NCI-H460 (cell line): ENCODE data around the gene AKR1C4. TPM values are rescaled to one million over a fixed set of nuclear protein-coding genes. Genes with fewer than 3 reads are reported as not detected.
"Not testable (repeated sequence)": the region's sequence is repeated elsewhere in the genome, so short reads cannot be mapped to it uniquely, and the experiment has no call there.

ENCODE experiments used
- DNase-seq: peaks from one replicate; pipeline ENCODE4 v3.0.0-alpha.2; 2016; ENCODE audit warnings: low read depth; ENCODE audit errors: extremely low read depth
- total RNA-seq: library from RNA; depleted of rRNA; stranded (reverse); fragments of >200 nt; shearing (Covaris generic); gene quantifications from 2 replicates; pipeline ENCODE4 v1.2.3, GENCODE V29; 2014

AKR1C4 gene
- total RNA-seq, 1 experiment from 2014 or later: not detected

- DNase-seq: no peak
Observed at GRCh38 chr10:5199398-5199797, 2.8 kb downstream of the AKR1C4 start.

GRCh38 chr10:5206799-5207198, 10.2 kb downstream of the AKR1C4 start:
- DNase-seq: no peak

- DNase-seq: not testable (repeated sequence)
Observed at GRCh38 chr10:5209776-5210175, 13.1 kb downstream of the AKR1C4 start.

- DNase-seq: not testable (repeated sequence)
Observed at GRCh38 chr10:5210261-5210660, 13.6 kb downstream of the AKR1C4 start.

DNA sequence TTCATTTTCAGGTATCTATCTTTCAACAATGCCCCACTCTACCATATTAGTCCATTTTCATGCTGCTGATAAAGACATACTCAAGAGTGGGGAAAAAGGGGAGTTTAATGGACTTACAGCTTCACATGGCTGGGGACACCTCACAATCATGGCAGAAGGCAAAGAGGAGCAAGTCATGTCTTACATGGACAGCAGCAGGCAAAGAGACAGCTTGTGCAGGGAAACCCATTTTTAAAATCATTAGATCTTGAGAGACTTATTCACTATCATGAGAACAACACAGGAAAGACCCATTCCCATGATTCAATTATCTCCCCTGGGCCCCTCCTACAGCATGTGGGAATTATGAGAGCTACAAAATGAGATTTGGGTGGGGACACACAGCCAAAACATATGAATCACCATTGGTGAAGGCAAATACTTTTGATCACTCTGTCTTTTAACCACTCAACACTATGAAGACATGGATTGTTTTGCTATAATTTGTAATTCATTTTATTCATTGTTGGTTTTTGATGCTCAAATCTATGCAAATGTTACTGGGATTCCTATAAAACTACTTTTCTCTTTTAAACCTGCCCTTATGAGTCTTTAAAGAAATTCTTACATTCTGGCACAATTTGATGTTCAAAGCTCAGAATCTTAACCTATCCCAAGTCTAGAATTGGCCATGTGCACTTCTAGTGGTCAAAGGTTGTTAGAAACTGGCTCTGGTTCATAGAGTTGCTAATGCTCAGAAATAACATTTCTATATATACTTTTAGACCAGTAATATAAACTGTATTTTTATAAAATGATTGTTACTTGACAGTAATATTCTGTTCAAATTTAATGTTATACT, 15.3 kb downstream of the AKR1C4 start:
- DNase-seq: no peak

DNA sequence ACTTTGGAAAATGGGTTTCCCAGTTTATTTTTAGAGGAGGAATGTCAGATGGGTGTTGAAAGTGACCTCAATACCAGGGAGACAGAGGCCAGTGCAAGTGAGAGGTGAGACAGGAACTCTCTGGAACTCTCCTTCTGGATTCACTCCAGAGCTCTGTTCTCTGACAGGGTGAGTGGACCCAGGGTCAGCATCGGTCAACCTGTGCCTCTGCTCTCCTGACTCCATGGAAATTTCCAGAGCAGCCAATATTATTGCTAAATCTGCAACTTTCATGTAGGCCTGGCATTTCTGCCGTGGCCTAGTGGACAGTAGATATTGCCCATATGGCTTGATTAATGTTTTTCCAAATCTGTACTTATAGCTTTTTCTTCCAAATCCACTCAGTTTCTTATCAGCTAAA, 20.2 kb downstream of the AKR1C4 start:
- DNase-seq: no peak

GRCh38 chr10:5219262-5219661, 22.6 kb downstream of the AKR1C4 start:
- DNase-seq: no peak

DNA sequence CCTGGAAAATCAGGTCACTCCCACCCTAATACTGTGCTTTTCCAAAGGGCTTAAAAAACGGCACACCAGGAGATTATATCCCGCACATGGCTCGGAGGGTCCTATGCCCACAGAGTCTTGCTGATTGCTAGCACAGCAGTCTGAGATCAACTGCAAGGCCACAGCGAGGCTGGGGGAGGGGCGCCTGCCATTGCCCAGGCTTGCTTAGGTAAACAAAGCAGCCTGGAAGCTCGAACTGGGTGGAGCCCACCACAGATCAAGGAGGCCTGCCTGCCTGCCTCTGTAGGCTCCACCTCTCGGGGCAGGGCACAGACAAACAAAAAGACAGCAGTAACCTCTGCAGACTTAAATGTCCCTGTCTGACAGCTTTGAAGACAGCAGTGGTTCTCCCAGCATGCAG, 26.3 kb downstream of the AKR1C4 start:
- DNase-seq: not testable (repeated sequence)

DNA sequence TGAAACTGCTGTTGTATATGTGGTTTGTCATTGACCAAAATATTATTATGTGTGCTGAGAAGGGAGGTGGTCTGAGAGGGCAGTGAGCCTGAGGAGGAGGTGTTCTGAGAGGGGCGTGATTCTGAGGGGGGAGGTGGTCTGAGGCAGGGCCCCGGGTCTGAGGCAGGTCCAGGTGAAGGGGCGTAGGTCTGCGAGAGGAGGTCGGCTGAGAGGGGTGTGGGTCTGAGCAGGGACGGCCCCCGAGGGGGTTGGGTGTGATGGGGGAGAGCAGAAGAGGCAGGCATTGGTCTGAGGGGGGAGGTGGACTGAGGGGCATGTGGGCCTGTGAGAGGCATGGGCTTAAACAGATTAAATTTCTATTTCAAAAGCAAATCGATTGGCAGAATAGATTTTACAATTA, 32.4 kb downstream of the AKR1C4 start:
- DNase-seq: no peak

DNA sequence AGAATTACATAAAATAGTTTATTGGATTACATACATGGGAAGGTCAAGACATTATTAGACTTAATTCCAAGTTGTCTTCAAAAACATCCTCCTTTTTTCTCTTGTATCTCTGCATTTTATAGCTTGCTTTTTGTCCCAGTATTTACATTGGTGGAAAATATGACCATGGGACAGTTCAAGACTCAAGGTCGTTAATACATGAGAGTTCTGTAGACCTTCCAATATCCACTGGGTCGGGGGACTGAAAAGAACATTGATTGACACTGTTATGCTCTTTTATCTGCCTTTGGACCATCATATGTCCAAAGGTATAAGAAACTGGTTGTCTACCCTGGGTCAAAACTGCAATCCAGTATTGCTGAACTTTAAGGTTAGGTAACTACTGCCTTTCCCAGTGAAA, 36.7 kb downstream of the AKR1C4 start:
- no peak for DNase-seq

DNA sequence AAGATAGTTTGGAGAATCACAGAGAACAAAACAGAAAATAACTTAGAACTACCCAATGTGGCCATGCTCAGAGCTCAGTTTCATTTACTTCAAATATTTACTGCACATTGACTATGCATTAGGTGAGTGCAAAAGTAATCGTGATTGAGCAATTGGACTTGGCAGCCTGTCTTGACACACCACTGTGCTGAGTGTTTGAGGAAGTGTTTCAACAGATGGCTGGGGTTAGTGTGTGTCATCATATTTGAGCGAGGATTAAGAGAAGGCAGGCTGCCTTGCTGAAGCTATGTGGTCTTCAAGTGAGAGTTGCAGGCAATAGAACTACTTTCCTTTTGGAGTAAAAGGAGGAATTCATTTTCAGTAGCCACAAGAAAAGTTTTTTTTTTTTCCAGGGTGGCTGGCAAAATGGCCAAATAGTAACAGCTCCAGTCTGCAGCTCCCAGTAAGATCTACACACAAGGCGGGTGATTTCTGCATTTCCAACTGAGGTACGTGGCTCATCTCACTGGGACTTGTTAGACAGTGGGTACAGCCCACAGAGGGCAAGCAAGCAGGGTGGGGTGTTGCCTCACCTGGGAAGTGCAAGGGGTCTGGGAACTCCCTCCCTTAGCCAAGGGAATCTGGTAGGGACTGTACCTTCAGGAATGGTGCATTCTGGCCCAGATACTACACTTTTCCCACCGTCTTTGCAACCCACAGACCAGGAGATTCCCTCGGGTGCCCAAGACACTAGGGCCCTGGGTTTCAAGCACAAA, 37.6 kb downstream of the AKR1C4 start:
- DNase-seq: peak; percentile 38

DNA sequence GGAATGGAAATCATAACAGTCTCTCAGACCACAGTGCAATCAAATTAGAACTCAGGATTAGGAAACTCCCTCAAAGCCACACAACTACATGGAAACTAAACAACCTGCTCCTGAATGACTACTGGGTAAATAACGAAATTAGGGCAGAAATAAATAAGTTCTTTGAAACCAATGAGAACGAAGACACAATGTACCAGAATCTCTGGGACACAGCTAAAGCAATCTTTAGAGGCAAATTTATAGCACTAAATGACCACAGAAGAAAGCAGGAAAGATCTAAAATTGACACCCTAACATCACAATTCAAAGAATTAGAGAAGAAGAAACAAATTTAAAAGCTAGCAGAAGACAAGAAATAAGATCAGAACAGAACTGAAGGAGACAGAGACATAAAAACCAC, 40.9 kb downstream of the AKR1C4 start:
- DNase-seq: not testable (repeated sequence)

GRCh38 chr10:5242585-5242984, 45.9 kb downstream of the AKR1C4 start:
- DNase-seq: no peak

DNA sequence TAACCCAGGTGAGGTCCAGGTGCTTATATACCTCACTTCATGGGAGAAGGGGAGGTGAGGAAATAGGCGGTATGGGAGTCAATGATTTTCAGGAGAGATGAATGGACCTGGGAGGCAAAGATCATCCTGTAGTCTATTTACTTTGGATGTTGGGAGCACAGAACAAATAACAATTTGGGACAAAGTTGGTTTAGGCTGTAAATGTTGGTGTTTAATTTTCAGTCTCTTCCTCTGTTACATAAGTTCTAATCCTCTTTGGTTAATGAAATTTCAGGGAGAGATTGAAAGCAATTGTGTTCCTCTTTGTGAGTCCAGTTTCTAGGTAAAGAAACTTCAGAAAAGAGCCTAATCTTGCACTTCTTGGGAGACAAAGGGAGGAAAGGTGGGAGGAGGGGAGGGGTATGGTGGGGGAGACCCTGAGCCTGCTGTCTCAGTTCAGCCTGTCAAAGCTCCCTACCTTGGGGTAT, 46.9 kb downstream of the AKR1C4 start:
- no peak for DNase-seq

- no peak for DNase-seq
Observed at GRCh38 chr10:5252177-5253037, 55.8 kb downstream of the AKR1C4 start.

DNA sequence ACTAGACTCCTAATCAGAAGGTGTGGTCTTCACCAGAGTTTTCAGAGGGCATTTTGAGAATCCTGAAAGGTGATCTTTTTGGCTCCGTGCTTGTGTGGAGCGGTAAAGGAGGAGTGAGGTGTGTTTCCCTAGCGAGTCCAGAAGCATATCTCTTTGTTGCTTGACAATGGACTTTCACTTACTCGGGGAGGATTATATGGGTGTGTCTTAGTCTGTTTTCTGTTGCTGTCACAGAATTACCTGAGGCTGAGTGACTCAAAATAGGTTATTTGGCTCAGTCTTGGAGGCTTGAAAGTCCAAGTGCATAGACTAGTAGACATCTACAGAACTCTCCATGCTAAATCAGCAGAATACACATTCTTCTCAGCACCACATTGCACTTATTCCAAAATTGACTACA, 57.9 kb downstream of the AKR1C4 start:
- no peak for DNase-seq

GRCh38 chr10:5257768-5258167, 61.1 kb downstream of the AKR1C4 start:
- DNase-seq: not testable (repeated sequence)

DNA sequence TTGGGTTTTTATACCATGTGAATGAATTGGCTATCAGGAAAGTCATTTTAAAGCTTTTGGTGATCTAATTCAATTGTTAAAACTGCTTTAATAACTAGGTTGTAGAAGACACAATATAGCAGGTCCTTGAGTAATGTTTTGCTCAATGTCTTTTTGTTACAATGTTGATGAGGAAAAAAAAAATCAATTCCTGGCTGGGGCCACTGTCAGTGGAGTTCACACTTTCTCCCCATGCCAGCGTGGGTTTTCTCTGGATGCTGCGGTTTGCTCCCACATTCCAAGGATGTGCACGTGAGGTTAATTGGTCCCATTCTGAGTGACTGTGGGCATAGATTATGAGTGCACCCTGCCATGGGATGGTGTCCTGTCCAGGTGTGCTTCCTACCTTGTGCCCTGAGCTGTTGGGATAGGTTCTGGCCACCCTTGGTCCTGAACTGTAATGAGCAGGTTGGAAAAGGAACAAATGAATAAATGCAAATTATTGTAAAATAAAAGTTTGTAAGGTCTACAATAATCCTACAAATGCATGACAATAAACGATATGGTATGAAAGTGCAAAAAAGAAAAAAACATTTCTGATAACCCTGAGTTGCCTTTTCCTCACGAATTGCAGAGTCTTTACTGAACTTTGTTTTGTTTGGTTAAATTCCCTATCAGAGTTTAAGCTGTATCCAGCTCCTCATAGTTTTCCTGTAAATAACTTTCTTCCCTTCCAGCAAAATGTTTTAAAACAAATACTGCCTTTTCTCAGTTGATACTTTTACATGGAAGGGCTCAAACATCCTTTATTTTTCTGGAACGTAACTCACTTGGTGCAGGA, 62.7 kb downstream of the AKR1C4 start:
- no peak for DNase-seq

DNA sequence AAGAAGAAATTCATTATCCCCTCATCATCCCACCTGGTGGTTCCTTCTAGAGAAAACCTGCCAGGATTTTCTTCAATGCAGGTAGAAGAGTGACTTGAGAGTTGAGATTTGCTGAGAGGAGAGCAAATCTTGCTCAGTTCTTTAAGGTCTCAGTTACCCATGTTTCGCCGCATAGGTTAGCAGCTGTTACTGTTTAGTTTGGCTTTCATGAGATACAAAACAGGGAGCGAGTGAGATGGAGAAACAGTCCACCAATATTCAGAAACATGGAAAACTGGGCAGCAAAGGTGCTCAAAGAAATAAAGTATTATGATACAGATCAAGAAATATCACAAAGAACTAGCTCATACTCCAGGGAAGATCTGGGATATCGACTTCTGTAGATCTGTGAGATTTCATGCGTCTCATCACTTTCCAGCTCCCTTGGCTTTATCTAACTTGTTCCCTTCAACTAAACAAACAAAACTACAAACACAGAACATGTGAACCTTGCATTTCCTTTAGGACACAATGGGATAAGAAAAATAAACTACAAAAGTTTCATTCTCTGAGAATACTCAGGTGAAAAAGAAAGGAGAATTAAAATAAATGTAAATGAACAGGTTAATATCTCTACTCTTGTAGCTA, 63.4 kb downstream of the AKR1C4 start:
- no peak for DNase-seq

- DNase-seq: no peak
Observed at GRCh38 chr10:5260828-5261227, 64.2 kb downstream of the AKR1C4 start.
